Fibroblast of pulmonary artery (primary cell): ENCODE results near the gene BMPR2.

ENCODE experiments used
- DNase-seq: peaks from one replicate; pipeline ENCODE4 v3.0.0-alpha.2; 2010; ENCODE audit warnings: low read depth
- H3K4me3 ChIP-seq: replicated peaks from 2 replicates; pipeline ENCODE4 v1.5.1; 2011; ENCODE audit warnings: low read depth, mild to moderate bottlenecking, control low read depth, low read length, moderate library complexity
- CTCF ChIP-seq: IDR thresholded peaks from 2 replicates; pipeline ENCODE4 v1.5.1; 2011; ENCODE audit warnings: mild to moderate bottlenecking, control low read depth, low read length, inconsistent platforms; ENCODE audit errors: missing control alignments

BMPR2 gene

GRCh38 chr2:202613479-202613878, 237.4 kb downstream of the BMPR2 start:
- no peak overlapping the region for H3K4me3 ChIP-seq
- DNase-seq: no peak
- TF ChIP-seq CTCF: no peak
